Bronchial epithelial cell (primary cell): ENCODE data around the gene ORC3. TPM values are rescaled to one million over a fixed set of nuclear protein-coding genes. Genes with fewer than 3 reads are reported as not detected.
A peak's percentile ranks its signal among the peaks of the same experiment; 100 is the strongest.

Experiments used
- DNase-seq: peaks from one replicate; pipeline ENCODE4 v3.0.0-alpha.2; 2010; ENCODE audit warnings: low read depth
- FAIRE-seq: peaks from 2 replicates; lab custom pipeline; 2011; peaks lifted over from hg19 to GRCh38; lab: Jason Lieb, UNC
- H3K27me3 ChIP-seq: 2 replicates; pipeline ENCODE4 v1.5.1; 2011; ENCODE audit warnings: low read length; ENCODE audit not compliant: control insufficient read depth, insufficient read depth
- H3K36me3 ChIP-seq: 2 replicates; pipeline ENCODE4 v1.5.1; 2011; ENCODE audit warnings: low read length; ENCODE audit not compliant: control insufficient read depth, insufficient read depth
- H3K4me3 ChIP-seq: 2 replicates; pipeline ENCODE4 v1.5.1; 2011; ENCODE audit warnings: mild to moderate bottlenecking, low read depth, low read length, control low read depth
- CTCF ChIP-seq: IDR thresholded peaks from 2 replicates; pipeline ENCODE4 v1.5.1; 2011; ENCODE audit warnings: mild to moderate bottlenecking, moderate library complexity, low read length, control low read depth, inconsistent platforms; ENCODE audit not compliant: insufficient read depth, severe bottlenecking
- total RNA-seq: library from RNA; depleted of rRNA; stranded (reverse); fragments of >200 nt; gene quantifications from 2 replicates; pipeline ENCODE4 v1.2.1, GENCODE V29; 2014

Gene ORC3
- total RNA-seq, 1 donor from 2014 or later: 11.1 TPM

GRCh38 chr6:87572021-87572420, 17.9 kb upstream of the ORC3 start:
- no peaks in the 10 kb centered on the region for H3K27me3 ChIP-seq
- no peak for TF ChIP-seq CTCF
- no peak for FAIRE-seq

GRCh38 chr6:87572883-87573282, 17.1 kb upstream of the ORC3 start:
- Histone ChIP-seq H3K4me3 (no peak overlapping the region), H3K36me3 (no peaks in the 10 kb centered on the region), H3K27me3 (no peaks in the 10 kb centered on the region)
- no peak for TF ChIP-seq CTCF
- DNase-seq (no peak), FAIRE-seq (no peak)

More at GRCh38 chr6:87572021-87572420, 17.9 kb upstream of the ORC3 start:
- no peak overlapping the region for H3K4me3 ChIP-seq
- no peak for DNase-seq
- H3K36me3 ChIP-seq: no peaks in the 10 kb centered on the region

- FAIRE-seq: no peak
These were observed 16.5 kb upstream of the ORC3 start for GRCh38 chr6:87573307-87574024.

GRCh38 chr6:87574237-87574804, 15.6 kb upstream of the ORC3 start:
- DNase-seq (peak; percentile 65), FAIRE-seq (no peak)
- TF ChIP-seq CTCF: no peak
- no peaks in the 10 kb centered on the region for H3K27me3 ChIP-seq
- H3K4me3 ChIP-seq: no peak overlapping the region
- H3K36me3 ChIP-seq: no peaks in the 10 kb centered on the region

More at GRCh38 chr6:87573307-87574024, 16.5 kb upstream of the ORC3 start:
- H3K36me3 ChIP-seq: no peaks in the 10 kb centered on the region
- TF ChIP-seq CTCF: no peak
- DNase-seq: no peak
- H3K4me3 ChIP-seq: no peak overlapping the region
- H3K27me3 ChIP-seq: no peaks in the 10 kb centered on the region

- no peak overlapping the region for H3K4me3 ChIP-seq
- DNase-seq (no peak), FAIRE-seq (no peak)
- TF ChIP-seq CTCF: no peak
- no peaks in the 10 kb centered on the region for H3K27me3 ChIP-seq
- H3K36me3 ChIP-seq: no peaks in the 10 kb centered on the region
These were observed 14.5 kb upstream of the ORC3 start for GRCh38 chr6:87575423-87575822.
